HepG2 (cell line): ENCODE results near the gene SMTN. TPM values are rescaled to one million over a fixed set of nuclear protein-coding genes. Genes with fewer than 3 reads are reported as not detected.

Experiments used
- ATAC-seq: fragments of 200-7000 bp; cut with Tn5 transposase; 3 replicates; pipeline ENCODE4 v1.9.1; 2020; ENCODE audit warnings: mild to moderate bottlenecking, moderate library complexity
- BruUV-seq: library from RNA; stranded (reverse); fragments of 400-500 nt; replicated peaks from 2 replicates; lab custom pipeline; 2021; lab: Mats Ljungman, UMichigan
- CTCF ChIA-PET: fragments of 300-600 bp; formaldehyde crosslinking; extraction: SDS; loops from one replicate; lab custom pipeline; 2021; ENCODE audit warnings: low total read pairs, inconsistent platforms, low intra/inter-chr PET ratio; lab: Yijun Ruan, JAX
- POLR2A ChIA-PET: fragments of 350-600 bp; sonication (Branson Sonifier 250); formaldehyde crosslinking; loops from one replicate; lab custom pipeline; 2020; ENCODE audit warnings: antibody characterized with exemption, inconsistent platforms; lab: Yijun Ruan, JAX
- DNase-seq: peaks from one replicate; pipeline ENCODE4 v3.0.0-alpha.2; 2015; ENCODE audit warnings: low spot score
- FAIRE-seq: peaks from 3 replicates; lab custom pipeline; 2011; peaks lifted over from hg19 to GRCh38; lab: Jason Lieb, UNC
- H2AFZ ChIP-seq: one replicate; pipeline ENCODE4 v1.6.1; 2011; ENCODE audit warnings: low read length, inconsistent platforms
- H3K27ac ChIP-seq: fragments of 300-600 bp; 3 replicates; pipeline ENCODE4 v1.8.0; 2011; ENCODE audit warnings: mixed run types, mild to moderate bottlenecking, mixed read lengths, low read length, inconsistent platforms; ENCODE audit not compliant: insufficient read depth; ENCODE audit errors: extremely low read length
- H3K27me3 ChIP-seq, 2 experiments: fragments of 200-600 bp in 1 of 2; 2 replicates in 1 of 2; 3 replicates in 1 of 2; pipeline versions ENCODE4 v1.6.0 to v1.8.0; 2011; ENCODE audit warnings: low read length in 2 of 2, mild to moderate bottlenecking in 2 of 2, moderate library complexity in 2 of 2, inconsistent platforms in 1 of 2; ENCODE audit not compliant: insufficient read depth in 2 of 2, control insufficient read depth in 1 of 2
- H3K36me3 ChIP-seq, 2 experiments: fragments of 200-600 bp in 1 of 2; replicated peaks in 1 of 2; 2 replicates in 1 of 2; 3 replicates in 1 of 2; pipeline versions ENCODE4 v1.5.1 to v1.8.0; 2011; ENCODE audit warnings: low read length in 2 of 2, inconsistent platforms in 1 of 2; ENCODE audit not compliant: insufficient read depth in 2 of 2, control insufficient read depth in 1 of 2
- H3K4me1 ChIP-seq: 2 replicates; pipeline ENCODE4 v1.5.1; 2012; ENCODE audit warnings: low read length, inconsistent platforms; ENCODE audit not compliant: insufficient read depth
- H3K4me2 ChIP-seq: 2 replicates; pipeline ENCODE4 v1.6.0; 2011; ENCODE audit warnings: low read depth, low read length, inconsistent platforms
- H3K4me3 ChIP-seq, 3 experiments: fragments of 200-600 bp in 1 of 3; sonication (generic), shearing (Covaris generic) in 1 of 3; replicated peaks in 1 of 3; 2 replicates each; pipeline ENCODE4 v1.5.1; 2011 to 2016; ENCODE audit warnings: low read length in 3 of 3, inconsistent platforms in 2 of 3, low read depth in 2 of 3, mild to moderate bottlenecking in 2 of 3, control low read depth in 1 of 3, mixed read lengths in 1 of 3; ENCODE audit not compliant: insufficient read depth in 1 of 3
- H3K79me2 ChIP-seq: one replicate; pipeline ENCODE4 v1.6.1; 2011; ENCODE audit warnings: low read length, inconsistent platforms; ENCODE audit not compliant: insufficient read depth
- H3K9ac ChIP-seq: 2 replicates; pipeline ENCODE4 v1.6.0; 2011; ENCODE audit warnings: mild to moderate bottlenecking, low read depth, low read length, inconsistent platforms; ENCODE audit not compliant: insufficient read depth
- H3K9me3 ChIP-seq: 2 replicates; pipeline ENCODE4 v1.5.1; 2012; ENCODE audit warnings: mild to moderate bottlenecking, low read length
- H4K20me1 ChIP-seq: 2 replicates; pipeline ENCODE4 v1.6.0; 2011; ENCODE audit warnings: inconsistent platforms, mild to moderate bottlenecking, low read length, moderate library complexity; ENCODE audit not compliant: insufficient read depth
- CEBPG ChIP-seq: IDR thresholded peaks from 2 replicates; pipeline ENCODE4 v1.6.1; 2016
- HNRNPUL1 ChIP-seq: fragments of 200-400 bp; formaldehyde crosslinking; IDR thresholded peaks from 2 replicates; pipeline ENCODE4 v1.6.1; 2017; ENCODE audit warnings: low read depth, mild to moderate bottlenecking, low read length, moderate library complexity
- ZBTB14 ChIP-seq: sonication (generic); formaldehyde crosslinking; IDR thresholded peaks from 2 replicates; pipeline ENCODE4 v1.4.0; 2020; ENCODE audit warnings: missing genetic modification reagents
- ZNF124 ChIP-seq: sonication (generic); formaldehyde crosslinking; IDR thresholded peaks from 2 replicates; pipeline ENCODE4 v1.4.0; 2020; ENCODE audit warnings: missing genetic modification reagents
- ZNF597 ChIP-seq: sonication (generic); formaldehyde crosslinking; IDR thresholded peaks from 2 replicates; pipeline ENCODE4 v1.5.0; 2020; ENCODE audit warnings: missing genetic modification reagents
- WGBS: methylation state at CpG from one replicate; pipeline ENCODE4 v1.1.6; 2017; ENCODE audit warnings: low lambda C conversion rate; 5-methylcytosine and 5-hydroxymethylcytosine counted together
- in situ Hi-C: cut with HindIII; loops from 2 replicates; pipeline ENCODE4 v1.10.0; 2017; ENCODE audit warnings: low pct_unique_long_range_greater_than_20kb; ENCODE audit not compliant: extremely low pct_ligation_motif_present
- intact Hi-C: fragments of 100-400 bp; cut with micrococcal nuclease; formaldehyde crosslinking; loops from one replicate; pipeline ENCODE4 v1.10.0; 2022; ENCODE audit not compliant: unreplicated experiment
- polyA plus RNA-seq, 8 experiments: library from polyadenylated mRNA; depleted of rRNA in 3 of 8; stranded (reverse) in 7 of 8; unstranded in 1 of 8; fragments of >200 nt; fragmentation: Illumina TruSeq in 4 of 8; extraction: Trizol in 4 of 8; gene quantifications; 2 replicates each; pipeline versions ENCODE4 v1.2.1 to v1.2.3, GENCODE V29; 2011 to 2016; ENCODE audit warnings: low read depth in 4 of 8, missing spikeins in 1 of 8, mixed read lengths in 1 of 8; ENCODE audit not compliant: insufficient read depth in 1 of 8
- total RNA-seq, 5 experiments: library from RNA; depleted of rRNA; stranded (reverse); fragments of >200 nt; fragmentation: Illumina TruSeq; extraction: Trizol; gene quantifications; 2 replicates each; pipeline ENCODE4 v1.2.3, GENCODE V29; 2016; ENCODE audit warnings: low read depth in 1 of 5

SMTN gene
- total and polyA plus RNA-seq, 2 of the 13 experiments (the other 11 are each of a cell fraction or from before 2014, with no cell fraction given): 14.7 to 26.1 TPM

GRCh38 chr22:31088233-31088986 lies 7.3 kb downstream of the SMTN start:
- peaks cover 3% of the 10 kb centered on the region for H3K4me1 ChIP-seq
- H3K9ac ChIP-seq: no peak overlapping the region
- POLR2A ChIA-PET: interaction anchor here (1.0 kb wide), 1 partner anchor 8 kb away, joined by 4 read pairs; no protein-coding TSS in a partner anchor
- ATAC-seq: no peak
- peaks cover 38 to 56% of the 10 kb centered on the region in 2 experiments for H3K36me3 ChIP-seq
- H3K4me2 ChIP-seq: no peak overlapping the region
- FAIRE-seq: no peak
- no peak for TF ChIP-seq ZNF124 (CRISPR knock-in tag)
- TF ChIP-seq CEBPG (CRISPR knock-in tag): no peak
- TF ChIP-seq ZBTB14 (CRISPR knock-in tag): no peak
- TF ChIP-seq ZNF597 (CRISPR knock-in tag): no peak
- TF ChIP-seq HNRNPUL1: no peak
- TF ChIP-seq, all 625 proteins: peak for 0
- 96% methylated on average over 14 of the region's 26 CpGs for WGBS
- no peak overlapping the region for H3K27ac ChIP-seq
- no peaks in the 10 kb centered on the region for H3K27me3 ChIP-seq
- DNase-seq: no peak
- BruUV-seq: no TSS peak
- intact Hi-C loops (no loop called here), in situ Hi-C loops (no loop called here)
- H3K79me2 ChIP-seq: no peaks in the 10 kb centered on the region
- no peak overlapping the region for H3K4me3 ChIP-seq
- H3K9me3 ChIP-seq: no peaks in the 10 kb centered on the region
- no peaks in the 10 kb centered on the region for H4K20me1 ChIP-seq
- CTCF ChIA-PET: interaction anchor here (0.6 to 3.5 kb wide), 3 partner anchors 60 to 143 kb away, joined by 3 to 32 read pairs (median 3); no protein-coding TSS in a partner anchor
- H2AFZ ChIP-seq: no peak overlapping the region
